Activated T-helper 17 cell treated with anti-CD3 and anti-CD28 coated beads, Interleukin-2, amount 50 U/mL, for 72 hours (primary cell): ENCODE data around the gene NME9. TPM values are rescaled to one million over a fixed set of nuclear protein-coding genes. Genes with fewer than 3 reads are reported as not detected.

Experiments used
- ATAC-seq: fragments of 150-1000 bp; cut with Tn5 transposase; replicated peaks from 2 replicates; pipeline ENCODE4 v1.10.0; 2021; ENCODE audit warnings: mild to moderate bottlenecking, moderate library complexity
- H3K27ac Mint-ChIP-seq: one replicate; pipeline ENCODE4 v1.8.0; 2022; ENCODE audit warnings: mixed read lengths
- H3K27me3 Mint-ChIP-seq: one replicate; pipeline ENCODE4 v1.8.0; 2022; ENCODE audit warnings: mixed read lengths
- H3K36me3 Mint-ChIP-seq: one replicate; pipeline ENCODE4 v1.8.0; 2022; ENCODE audit warnings: low read depth, mild to moderate bottlenecking, mixed read lengths
- H3K4me1 Mint-ChIP-seq: one replicate; pipeline ENCODE4 v1.8.0; 2022; ENCODE audit warnings: mixed read lengths
- H3K4me3 Mint-ChIP-seq: one replicate; pipeline ENCODE4 v1.8.0; 2022; ENCODE audit warnings: mild to moderate bottlenecking, mixed read lengths
- H3K9me3 Mint-ChIP-seq: one replicate; pipeline ENCODE4 v1.8.0; 2022; ENCODE audit warnings: mixed read lengths
- total RNA-seq, 2 donors: library from RNA; stranded (reverse); gene quantifications; one replicate each; pipeline ENCODE4 v1.2.3, GENCODE V29; 2022

Gene NME9
- total RNA-seq, 2 donors from 2014 or later = 1.6 to 6.8 TPM

DNA sequence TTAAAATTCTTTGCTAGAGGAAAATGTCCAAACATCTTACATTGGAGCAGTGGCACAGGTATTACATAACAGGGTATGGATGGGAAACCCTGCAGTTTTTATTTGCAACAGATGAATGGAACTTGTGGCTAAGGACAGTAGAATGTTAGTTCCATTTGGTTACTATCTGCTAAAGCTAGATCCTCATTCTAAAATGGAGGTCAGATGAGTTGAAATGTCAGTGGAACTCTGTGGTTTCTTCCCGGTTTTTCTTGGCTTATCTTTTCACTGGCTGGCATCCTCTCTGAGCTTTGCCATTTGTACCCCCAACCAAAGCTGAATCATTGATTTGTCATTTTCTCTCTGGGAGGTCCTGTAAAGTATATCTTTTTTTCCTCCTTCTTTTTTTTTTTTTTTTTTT lies 73.6 kb downstream of the NME9 start:
- H3K27ac Mint-ChIP-seq = no peak overlapping the region
- no peak overlapping the region for H3K4me3 Mint-ChIP-seq
- no peaks in the 10 kb centered on the region for H3K27me3 Mint-ChIP-seq
- H3K9me3 Mint-ChIP-seq = no peaks in the 10 kb centered on the region
- peaks cover 21% of the 10 kb centered on the region for H3K36me3 Mint-ChIP-seq
- H3K4me1 Mint-ChIP-seq = no peaks in the 10 kb centered on the region
- ATAC-seq = no peak

DNA sequence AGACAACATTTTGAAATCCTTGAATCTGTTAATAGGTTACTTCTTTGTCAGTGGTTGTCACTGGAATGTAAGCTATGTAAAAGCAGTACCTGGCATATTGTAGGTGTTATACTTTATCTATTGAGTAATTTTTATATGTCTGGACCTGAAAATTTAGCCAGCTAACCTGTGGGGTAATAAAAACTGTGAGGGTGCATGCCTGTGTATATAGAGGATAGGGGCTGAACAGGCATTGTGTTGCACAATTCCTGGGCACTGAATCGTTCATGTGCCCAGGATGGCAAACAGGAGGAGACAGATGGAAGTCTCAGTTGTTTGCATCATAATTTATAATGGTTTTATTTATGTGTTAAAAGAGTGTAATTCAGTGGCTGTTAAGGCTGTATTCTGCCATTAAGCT lies 75.4 kb downstream of the NME9 start:
- no peak for ATAC-seq

DNA sequence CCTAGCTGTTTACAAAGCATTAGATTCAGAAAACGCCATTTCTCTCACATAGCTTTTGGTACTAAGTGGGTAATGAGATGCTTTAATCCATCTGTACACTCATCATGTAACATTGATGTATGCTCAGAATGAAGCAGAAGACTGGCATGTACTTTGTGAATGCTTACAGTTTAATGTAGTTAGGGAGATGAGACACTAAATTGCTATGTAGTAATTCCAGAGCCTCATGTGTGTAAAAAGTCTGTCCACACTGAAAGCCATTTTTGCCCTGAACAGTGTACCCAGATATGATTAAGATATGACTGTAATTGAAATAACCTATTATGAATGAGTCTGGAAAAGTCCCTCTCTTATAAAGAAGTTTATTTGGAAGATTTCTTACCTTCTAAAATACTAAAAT lies 76.0 kb downstream of the NME9 start:
- Mint-ChIP-seq H3K4me3 (no peak overlapping the region), H3K9me3 (no peaks in the 10 kb centered on the region), H3K27me3 (no peaks in the 10 kb centered on the region), H3K36me3 (peaks cover 29% of the 10 kb centered on the region), H3K27ac (no peak overlapping the region), H3K4me1 (no peaks in the 10 kb centered on the region)
- no peak for ATAC-seq

More for the DNA sequence above, 75.4 kb downstream of the NME9 start:
- Mint-ChIP-seq H3K36me3 (peaks cover 32% of the 10 kb centered on the region), H3K27me3 (no peaks in the 10 kb centered on the region), H3K4me3 (no peak overlapping the region), H3K27ac (no peak overlapping the region), H3K4me1 (no peaks in the 10 kb centered on the region), H3K9me3 (no peaks in the 10 kb centered on the region)

Other genes starting within 250 kb of the NME9 start
- not detected for gene DZIP1L, start 214.2 kb downstream of the NME9 start, total RNA-seq
- not detected for gene A4GNT, start 197.5 kb downstream of the NME9 start, total RNA-seq
- 10 to 100 TPM; 21.2 to 28.6 TPM for gene DBR1, start 154.9 kb downstream of the NME9 start, total RNA-seq
- 10 to 100 TPM; 30.0 to 39.7 TPM for gene ARMC8, start 142.6 kb downstream of the NME9 start, total RNA-seq
- under 1 TPM; 0.37 to 0.67 TPM for gene MRAS, start 18.7 kb upstream of the NME9 start, total RNA-seq
- under 1 TPM; 0.09 to 0.37 TPM for gene ESYT3, start 104.8 kb upstream of the NME9 start, total RNA-seq